Testis (tissue), 2 donors: ENCODE data around the gene ACTG2.

Experiments
- POLR2A ChIP-seq: fragments of 450-650 bp; IDR thresholded peaks from one replicate; pipeline ENCODE4 v1.6.1; 2017; ENCODE audit warnings: antibody characterized with exemption, mild to moderate bottlenecking, moderate library complexity
- TF ChIP-seq, protein P1 (sequence below), 3 experiments: fragments of 450-650 bp in 2 of 3; fragments of 200-600 bp in 1 of 3; sonication (generic) in 1 of 3; IDR thresholded peaks; one replicate each; pipeline ENCODE4 v1.5.1; 2016 to 2019; ENCODE audit warnings: antibody characterized with exemption in 3 of 3, mild to moderate bottlenecking in 2 of 3, moderate library complexity in 1 of 3

DNA sequence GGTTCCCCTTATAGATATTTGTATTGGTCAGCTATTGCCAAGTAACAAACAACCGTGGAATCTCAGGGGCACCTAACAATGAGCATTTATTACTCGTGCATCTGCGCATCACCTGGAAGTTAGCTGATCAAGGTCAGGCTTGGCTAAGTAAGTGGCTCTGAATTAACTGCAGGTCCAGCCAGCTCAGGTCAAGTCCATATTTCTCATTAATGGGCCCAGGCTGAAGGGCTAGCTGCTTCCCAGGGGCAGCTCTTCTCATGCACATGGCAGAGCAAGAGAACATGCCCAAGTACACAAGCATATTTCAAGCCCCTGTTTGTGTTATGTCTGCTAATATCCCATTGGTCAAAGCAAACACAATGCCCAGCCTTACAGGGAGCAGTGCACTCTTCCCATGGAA lies 26.0 kb downstream of the ACTG2 start:
- TF ChIP-seq, protein P1, sequence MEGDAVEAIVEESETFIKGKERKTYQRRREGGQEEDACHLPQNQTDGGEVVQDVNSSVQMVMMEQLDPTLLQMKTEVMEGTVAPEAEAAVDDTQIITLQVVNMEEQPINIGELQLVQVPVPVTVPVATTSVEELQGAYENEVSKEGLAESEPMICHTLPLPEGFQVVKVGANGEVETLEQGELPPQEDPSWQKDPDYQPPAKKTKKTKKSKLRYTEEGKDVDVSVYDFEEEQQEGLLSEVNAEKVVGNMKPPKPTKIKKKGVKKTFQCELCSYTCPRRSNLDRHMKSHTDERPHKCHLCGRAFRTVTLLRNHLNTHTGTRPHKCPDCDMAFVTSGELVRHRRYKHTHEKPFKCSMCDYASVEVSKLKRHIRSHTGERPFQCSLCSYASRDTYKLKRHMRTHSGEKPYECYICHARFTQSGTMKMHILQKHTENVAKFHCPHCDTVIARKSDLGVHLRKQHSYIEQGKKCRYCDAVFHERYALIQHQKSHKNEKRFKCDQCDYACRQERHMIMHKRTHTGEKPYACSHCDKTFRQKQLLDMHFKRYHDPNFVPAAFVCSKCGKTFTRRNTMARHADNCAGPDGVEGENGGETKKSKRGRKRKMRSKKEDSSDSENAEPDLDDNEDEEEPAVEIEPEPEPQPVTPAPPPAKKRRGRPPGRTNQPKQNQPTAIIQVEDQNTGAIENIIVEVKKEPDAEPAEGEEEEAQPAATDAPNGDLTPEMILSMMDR (IDR thresholded peaks at IDR 0.05), result no peak
- TF ChIP-seq POLR2A, result no peak
